Measurements from ENCODE around the gene ZCCHC7.

Gene ZCCHC7

DNA sequence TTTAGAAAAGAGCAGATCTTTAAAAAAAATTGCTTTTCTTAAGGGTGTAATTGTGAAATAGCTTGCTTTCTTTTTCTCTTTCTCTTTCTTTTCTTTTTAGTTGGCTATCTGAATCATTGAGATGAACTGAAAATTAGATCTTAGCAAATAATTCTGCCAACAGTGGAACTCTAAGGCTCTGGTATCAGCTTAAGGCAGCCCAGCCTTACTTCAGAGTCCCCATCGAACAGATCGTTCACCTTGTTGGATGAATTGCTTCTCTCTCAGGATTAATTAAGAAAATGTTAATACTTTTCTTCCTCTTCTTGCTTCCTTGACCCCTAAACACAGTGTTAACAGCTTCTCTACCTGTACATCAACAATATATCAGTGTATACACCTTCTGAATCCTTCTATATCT, 92.1 kb downstream of the ZCCHC7 start:
- peak; percentile 34 for DNase-seq

DNA sequence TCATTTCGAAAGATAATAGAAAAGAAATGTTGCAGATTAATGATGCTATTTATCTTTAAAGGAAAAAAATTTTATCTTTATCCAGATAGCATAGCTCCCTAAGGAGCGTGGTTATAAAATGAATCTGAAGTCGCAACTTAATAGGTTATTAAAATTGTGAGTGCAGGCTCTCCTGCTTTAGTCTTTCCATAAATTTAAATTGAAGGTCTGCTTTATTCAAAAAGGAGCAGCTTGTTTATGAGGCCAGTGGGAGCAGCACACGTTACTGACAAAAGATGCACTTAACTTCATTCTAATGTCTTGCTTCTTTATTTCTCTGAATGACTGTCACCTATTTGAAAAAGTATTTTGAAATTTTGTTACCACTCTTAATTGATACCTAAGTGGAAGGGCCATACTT, 95.0 kb downstream of the ZCCHC7 start:
- DNase-seq: no peak

DNA sequence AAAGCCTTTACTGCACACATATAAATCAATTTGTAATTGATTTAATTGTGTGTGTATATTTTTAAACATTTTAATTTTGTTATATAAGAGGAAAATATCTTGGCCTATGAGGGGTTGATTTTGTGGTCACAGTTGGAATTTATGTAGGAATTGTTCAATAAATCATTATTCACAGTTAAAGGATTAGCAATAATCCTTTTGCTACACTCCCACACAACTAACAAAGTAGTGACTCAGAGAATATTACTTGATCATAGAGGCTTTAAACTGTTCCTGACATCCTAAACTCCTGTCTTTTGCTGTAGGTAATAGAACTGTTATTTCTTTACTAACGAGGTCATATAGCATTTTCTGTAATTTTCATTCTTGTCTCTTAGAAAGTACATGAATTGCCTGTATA, 95.5 kb downstream of the ZCCHC7 start:
- DNase-seq: peak; percentile 48

DNA sequence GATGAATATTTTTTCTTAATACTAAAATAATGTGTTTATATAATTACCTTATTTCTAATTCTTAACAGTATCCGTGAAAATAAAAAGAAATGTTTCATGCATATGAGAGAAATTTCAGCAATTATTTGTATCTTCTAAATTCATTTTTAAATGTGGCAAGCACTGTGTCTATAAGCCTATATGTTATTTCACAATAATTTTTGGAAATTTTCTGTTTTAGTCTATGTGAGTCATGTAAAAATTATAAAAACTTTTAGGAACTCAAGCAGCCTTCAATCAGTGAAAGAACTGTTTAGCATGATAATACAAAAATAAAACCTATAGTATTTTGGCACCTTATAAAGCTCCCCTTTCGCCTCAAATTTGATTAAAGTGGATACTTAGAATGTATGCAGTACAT, 96.8 kb downstream of the ZCCHC7 start:
- DNase-seq: no peak

DNA sequence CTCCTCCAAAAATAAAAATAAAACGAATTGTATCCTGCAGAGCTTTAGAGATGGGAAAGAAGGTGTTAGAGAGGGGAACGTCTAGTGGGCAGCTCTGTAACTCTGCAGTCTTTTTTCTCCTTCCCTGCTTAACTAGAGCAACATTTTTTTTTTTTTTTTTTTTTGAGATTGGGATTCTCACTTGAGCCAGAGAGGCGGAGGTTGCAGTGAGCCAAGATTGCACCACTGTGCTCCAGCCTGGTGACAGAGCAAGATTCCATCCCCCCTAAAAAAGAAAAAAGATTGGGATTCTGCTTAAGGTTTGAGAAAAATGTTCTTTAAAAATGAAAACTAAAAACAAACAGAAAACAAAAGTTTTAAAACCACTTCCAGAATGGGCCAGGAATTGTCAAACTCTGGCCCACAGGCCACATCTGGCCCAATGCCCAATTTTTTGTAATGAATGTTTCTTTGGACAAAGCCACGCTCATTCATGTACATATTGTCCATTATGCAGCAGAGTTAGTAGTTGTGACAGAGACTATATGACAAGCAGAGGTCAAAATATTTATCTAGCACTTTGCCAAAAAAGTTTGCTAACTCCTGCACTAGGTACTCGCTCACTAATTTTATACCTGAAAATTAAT, 98.5 kb downstream of the ZCCHC7 start:
- no peak for DNase-seq

DNA sequence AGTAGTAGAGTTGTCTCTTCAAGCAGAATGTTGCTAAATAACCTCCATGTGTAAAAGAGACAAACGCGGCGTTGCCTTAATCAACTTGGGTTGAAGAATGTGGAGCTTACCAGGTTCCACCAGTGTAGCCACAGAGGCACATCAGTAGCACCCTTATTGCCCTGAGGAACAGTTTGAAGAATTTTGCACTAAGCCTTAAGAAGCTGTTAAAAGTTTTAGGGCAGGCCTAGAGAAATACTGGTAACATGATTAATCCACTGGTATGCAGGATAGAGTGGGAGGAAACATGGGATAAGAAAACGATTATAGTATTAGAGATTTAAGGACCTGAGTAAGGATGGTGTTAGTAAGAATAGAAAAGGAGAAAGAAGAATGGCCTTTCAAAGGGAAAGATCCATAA, 100.6 kb downstream of the ZCCHC7 start:
- peak; percentile 59 for DNase-seq

DNA sequence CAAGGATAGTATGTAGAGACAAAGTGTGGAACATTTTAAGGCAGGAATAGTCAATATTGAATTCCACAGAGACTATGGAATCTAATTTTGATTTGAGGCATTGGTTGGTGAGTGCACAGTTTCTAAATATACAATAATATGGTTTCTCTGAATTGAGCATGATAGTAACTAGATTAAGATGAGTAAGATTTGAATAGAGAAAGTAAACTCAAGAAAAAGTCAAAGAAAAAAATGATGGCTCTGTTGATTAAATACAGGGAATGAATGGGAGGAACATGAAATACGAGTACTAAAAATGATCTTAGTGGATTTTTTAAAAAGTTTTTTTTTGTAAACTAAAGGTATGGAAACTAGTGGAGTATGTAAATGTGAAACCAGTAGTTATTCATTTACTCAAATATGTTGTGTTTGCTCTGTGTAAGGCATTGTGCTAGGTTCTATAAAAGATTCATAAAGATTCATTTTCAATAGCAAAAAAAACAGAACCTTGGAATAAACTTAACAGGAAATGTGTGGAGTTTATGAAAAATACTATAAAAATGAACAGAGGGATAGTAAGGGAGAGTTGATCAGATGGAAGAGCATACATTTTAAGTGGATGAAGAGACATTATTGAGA, 101.2 kb downstream of the ZCCHC7 start:
- DNase-seq: no peak

DNA sequence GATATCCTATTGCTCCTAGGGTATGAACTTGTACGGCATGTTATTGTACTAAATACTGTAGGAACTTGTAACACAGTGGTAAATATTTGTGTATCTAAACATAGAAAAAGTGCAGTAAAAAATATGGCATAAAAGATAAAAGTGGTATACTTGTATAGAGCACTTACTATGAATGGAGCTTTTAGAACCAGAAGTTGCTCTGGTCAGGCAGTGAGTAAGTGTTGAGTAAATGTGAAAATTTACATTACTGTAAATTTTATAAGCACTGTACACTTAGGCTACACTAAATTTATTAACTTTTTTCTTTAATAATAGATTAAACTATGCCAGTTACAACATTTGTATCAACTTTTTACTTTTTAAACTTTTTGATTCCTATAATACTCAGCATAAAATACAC, 109.1 kb downstream of the ZCCHC7 start:
- DNase-seq: no peak

DNA sequence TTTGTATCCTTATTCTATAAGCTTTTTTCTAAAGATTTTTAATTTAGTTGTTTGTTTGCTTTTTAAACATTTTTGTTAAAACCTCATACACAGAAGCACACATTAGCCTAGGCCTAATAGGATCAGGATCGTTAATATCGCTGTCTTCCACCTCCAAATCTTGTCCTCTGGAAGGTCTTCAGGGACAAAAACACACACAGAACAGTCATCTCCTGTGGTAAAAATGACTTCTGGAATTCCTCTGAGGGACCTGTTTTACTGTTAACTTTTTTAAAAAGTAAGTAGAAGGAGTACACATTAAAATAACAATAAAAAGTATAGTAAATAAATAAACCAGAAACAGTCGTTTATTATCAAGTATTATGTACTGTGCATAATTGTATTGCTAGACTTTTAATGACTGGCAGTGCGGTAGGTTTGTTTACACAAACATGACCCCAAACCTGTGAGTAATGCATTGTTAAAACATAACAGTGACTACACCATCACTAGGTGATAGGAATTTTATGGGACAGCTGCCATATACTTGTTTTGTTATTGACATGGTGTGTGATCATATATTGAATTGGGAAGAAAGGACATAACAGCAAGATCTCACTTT, 109.6 kb downstream of the ZCCHC7 start:
- peak; percentile 54 for DNase-seq

DNA sequence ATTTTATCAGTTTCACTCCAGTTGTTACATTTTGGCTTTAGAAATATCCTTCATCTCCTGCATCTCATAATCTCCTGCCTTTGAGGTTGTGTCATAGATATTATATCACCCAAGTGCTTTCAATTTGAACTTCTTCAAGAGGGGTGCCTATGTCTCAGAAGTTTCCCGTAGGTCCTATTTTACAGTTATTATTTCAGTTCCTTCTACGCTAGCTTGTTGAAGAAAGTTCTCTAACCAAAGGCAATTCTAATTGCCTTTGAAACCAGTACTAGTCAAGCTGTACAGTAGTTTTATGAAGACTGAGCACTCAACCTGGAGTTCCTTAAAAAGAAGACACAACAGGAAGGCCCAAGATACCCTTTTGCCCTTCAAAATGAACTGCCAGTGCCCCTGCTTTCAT, 116.4 kb downstream of the ZCCHC7 start:
- no peak for DNase-seq

DNA sequence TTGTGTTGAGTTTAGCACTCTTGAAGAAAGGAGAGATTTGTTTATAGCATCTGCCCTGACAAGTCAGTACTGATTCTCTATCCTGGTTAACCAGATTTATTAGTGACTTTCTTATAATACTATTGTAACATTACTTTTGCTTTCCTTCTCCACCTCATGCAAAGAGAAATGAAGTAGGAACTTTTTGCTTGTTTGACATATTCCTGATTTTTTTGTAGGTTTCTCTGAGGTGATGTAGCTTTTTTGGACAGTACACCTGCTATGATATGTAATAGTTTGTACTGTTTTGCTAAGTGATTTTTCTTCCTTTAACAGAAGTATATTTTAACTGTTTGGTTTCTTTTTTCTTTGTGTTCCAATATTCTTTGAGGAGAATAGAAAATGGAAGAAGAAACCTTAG, 117.7 kb downstream of the ZCCHC7 start:
- no peak for DNase-seq

DNA sequence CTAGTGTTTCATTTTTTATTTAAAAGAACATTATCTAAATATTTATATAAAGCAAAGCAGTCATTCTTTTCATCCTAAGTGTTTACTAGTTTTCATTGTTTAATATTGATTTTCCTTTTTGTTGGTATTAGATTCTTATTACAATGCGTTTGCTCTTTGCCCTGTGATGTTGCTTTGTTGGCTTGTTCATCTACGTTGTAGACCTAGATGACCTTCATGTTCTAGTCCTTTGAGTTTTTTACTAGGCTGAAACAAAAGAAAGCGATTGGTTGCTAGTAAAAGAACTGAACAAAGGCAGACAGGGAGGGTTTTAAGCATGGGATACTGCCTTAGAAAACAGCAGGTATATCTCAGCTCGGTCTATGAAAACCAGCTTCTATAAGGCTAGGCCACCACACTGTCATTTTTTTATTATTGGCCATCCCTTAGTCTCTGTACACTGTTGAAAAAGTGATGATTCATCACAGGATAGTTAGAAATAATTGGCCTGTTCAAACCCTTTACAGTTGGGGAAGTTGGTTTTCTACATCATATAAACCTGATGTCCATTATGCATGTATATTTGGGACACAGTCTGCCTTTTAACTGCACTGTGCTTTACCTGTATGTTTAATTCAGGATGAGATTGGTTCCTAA, 119.0 kb downstream of the ZCCHC7 start:
- DNase-seq: no peak

DNA sequence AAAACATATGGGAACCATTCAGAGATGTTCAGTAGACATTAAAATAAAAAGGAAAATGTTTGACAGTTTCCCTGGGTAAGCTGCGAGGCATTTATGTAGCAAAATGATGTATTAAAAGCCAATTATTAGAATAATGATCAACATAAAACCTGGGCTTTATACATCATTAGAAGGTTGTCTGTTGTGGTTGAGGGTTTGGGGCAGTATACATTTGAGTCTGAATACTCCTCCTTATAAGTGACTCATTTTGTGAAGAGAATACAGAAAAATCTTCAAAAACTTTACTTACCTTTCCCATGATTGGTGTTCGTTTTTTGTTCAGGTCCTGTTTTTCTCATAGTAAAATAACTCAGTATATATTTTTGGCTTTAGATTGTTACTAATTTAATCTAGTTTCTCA, 119.5 kb downstream of the ZCCHC7 start:
- DNase-seq: no peak

DNA sequence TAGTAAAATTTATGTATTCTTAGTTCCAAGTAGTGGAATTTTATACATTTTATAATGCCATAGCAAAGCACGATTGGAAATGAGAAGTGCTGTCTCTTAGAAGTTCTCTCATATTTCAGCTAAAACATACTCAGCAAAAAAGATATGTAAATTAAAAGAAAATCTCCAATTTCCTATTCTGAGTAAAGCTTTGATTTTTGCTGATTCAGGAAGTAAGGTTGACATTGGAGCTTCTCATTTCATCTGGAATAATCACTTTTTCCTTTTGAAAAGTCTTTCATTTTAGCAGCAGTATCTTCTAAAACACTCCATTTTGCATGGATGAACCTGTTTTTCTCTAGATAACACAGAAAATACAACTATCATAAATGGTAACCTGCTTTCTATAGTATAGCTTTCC, 121.0 kb downstream of the ZCCHC7 start:
- no peak for DNase-seq

DNA sequence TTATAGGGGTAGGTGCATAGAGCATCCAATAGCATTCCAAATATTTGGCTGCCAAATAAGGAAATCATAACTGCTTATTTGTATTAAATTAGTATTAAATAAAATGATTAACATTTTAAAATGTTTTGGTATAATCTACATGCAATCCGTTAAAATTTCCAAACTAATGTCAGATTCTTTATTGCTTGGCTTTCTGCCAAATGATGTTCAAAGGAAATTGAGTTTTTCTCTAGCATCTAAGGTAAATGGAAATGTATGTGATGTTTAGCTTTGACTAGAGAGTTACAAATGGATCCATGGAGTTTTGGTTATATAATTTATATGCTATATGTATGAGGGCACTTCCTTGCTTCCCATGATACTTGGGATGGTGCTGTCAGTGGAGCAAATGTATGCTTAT, 121.7 kb downstream of the ZCCHC7 start:
- DNase-seq: no peak

DNA sequence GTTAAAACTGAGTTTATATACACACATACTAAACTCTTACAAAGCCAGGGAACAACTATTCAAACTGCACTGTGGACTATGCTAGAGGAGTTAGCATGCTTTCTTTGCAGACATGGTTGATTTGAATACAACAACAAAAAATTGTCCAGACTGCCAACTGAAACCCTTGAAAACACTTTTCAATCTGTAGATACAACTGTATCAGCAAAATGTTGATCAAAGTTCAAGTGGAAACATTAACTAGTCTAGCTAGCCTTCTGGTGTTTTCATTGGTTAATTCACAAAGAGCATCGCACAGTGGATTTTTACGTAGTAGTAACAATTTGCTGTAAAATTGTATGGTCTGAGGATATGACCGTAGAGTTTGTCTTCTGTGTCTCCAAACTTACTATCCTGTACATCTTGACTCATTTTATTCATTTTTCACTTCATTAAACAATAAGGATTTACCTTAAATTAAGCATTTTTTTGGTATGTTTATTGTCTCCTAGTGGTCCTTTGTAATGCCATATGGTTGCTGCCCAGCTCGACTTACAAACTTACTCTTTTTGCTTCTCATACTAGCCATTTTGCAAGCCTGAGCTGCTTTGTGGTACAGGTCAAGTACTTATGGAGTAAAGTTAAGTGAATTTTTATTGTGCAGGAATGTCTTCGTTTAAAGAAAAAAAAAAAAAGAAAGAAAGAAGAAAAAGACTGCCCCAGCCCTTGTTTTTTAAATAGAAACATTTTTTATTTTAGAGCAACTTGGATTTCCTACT, 123.4 kb downstream of the ZCCHC7 start:
- no peak for DNase-seq

DNA sequence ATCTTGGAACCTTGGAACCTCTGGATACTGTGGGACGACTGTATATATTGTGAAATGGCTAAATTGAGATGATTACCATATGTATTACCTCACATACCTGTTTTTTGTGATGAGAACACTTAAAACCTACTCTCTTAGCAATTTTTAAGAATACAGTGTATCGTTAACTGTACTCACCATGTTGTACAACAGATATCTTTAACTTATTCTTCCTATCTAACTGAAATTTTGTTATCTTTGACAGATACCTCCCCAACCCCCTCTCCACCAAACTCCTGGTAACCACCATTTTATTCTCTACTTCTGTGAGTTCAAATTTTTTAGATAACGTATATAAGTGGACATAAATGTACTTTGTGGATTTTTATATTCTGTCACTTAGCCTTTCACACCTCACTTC, 126.5 kb downstream of the ZCCHC7 start:
- no peak for DNase-seq

DNA sequence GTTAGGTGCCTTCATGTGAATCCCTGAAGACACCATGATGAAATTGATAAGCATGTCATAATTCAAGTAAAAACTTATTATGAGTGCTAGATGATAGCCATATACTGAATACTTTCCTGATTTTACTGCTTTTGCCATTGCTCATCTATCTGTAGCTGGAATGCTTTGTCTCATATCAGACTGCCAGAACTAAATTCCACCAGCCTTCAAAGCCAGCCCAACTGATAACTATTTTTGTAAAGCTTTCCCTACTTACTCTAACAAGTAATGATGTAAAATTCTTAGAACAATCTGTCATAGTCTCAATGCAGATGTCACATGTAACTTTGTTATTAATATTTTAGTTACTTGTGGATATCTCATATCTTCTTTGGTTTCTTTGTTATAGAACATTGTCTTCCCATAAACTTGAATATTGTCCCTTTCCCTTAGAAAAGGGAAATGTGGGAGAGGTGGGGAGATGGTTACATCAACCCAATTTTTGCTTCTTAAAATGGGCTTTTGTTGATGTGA, 128.3 kb downstream of the ZCCHC7 start:
- DNase-seq: no peak

DNA sequence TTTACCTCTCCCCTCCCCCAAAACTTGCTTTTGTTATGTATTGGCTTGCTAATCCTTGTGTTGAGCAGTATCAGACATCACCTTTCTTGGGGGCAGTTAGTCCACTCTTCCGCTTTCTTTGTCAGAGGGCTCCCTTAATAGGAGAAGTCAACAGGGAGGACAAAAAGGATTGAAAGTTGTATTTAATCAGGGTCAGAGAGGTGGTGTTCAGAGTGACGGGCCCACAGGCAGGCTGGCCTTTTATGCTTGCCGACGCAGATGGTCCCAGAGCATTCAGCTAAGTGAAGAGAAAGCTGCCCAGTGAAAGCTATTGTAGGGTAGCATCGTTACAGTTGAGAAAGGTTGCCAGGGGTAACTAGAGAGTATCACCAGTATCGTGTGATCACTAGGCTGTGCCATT, 131.1 kb downstream of the ZCCHC7 start:
- no peak for DNase-seq

DNA sequence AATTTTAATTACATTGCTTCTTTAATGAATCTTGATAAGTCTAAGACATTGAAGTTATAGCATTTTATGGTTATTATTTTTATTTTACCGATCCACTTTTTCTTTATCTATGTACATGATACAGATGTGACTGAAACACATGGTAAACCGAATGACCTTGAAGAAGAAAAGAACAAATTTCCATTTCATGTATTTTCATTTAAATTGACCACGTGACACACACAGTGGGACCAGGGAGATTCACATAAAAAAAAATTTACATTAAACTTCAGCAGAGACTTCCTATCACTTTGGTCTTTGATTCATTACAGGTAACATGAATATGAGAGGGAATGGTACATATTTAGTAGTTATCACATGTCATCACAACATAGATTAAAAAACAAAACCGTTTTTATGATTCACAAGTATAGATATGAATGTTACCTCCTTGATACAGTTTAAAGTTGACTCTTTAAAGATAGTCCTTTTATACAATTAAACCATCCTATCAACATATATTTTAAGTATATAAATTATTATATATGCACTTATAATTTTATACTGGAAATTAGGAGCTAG, 133.1 kb downstream of the ZCCHC7 start:
- no peak for DNase-seq

DNA sequence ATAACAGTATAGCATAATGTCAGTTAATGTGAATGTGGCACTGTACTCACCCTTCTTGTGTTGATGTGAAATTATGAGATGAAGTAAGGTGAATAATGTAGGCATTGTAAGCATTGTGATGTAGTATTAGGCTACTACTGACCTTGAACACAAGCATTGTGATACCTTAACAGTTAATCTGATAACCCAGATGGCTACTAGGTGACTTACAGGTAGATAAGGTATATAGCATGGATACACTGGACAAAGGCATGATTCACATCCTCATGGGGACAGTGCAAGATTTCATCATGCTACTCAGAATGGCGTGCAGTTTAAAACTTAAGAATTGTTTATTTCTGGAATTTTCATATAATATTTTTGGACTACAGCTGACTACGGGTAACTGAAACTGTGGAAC, 134.8 kb downstream of the ZCCHC7 start:
- no peak for DNase-seq

DNA sequence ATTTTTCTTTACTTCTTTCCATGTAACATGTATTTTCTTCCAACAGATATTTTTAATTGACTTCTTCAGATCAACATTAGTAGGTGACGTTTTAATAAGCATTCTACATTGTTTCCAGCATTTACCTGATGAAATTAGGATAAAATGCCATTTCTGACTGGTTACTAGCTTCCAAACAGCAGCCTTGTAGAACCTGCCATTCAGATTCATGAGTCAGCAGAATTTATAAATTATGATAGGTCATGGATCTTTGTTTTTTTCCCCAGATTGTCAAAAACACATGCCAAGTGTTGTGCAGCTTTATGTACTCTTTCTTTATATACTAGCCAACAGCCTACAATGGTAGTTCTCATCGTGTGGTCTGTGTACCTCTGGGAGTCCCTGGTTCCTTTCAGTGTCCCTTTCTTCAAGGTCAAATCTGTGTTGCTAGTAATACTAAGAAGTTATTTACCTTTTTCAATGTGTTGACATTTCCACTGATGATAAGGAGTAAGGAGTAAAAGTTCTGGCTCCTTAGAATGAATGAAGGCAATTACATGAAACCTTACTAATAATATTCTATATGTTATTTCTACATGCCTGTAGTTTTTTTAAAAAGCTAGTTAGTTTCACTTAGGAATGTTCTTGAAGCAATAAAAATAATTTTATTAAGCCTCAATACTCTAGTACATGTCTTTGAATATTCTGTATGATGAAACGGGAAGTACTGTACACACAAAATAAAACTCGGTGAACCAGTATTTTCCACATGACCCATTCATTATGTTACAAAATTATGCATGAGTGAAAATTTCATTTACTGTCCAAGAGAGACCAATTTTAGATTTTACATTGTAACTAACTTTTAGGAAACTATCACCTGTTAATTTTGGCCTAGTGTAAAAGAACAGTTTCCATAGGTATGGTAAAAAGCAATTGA, 135.8 kb downstream of the ZCCHC7 start:
- no peak for DNase-seq

Measured in NCI-H82 (cell line).